ENCODE data around the gene INS. TPM values are rescaled to one million over a fixed set of nuclear protein-coding genes. Genes with fewer than 3 reads are reported as not detected.

INS gene
- total and polyA plus RNA-seq, 2 of the 13 experiments (the other 11 are each of a cell fraction or from before 2014, with no cell fraction given) = not detected

DNA sequence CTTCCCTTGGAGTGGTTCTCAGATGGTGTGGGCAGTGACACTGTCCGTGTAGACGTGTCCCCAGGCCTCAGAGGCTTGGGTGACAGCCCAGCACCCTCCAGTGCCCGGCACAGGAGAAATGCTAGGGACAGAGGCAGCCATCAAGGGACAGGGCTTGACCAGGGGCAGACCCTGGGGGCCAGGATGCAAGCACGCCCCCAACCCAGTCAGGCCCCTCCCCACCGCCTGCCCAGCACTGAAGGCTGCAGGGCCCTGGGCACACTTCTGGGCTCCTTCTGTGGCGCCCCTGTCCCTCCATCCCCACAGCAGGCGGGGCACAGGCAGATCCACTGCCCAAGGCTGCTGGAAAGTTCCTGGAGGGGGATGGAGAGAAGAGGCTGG, 32.9 kb downstream of the INS start (continued):
- no peak for TF ChIP-seq MTF1 (CRISPR knock-in tag; IDR thresholded peaks at IDR 0.05)
- peak; percentile 37; the same call in 1 of the 2 replicates for TF ChIP-seq IRF2 (CRISPR knock-in tag; IDR thresholded peaks at IDR 0.05)

DNA sequence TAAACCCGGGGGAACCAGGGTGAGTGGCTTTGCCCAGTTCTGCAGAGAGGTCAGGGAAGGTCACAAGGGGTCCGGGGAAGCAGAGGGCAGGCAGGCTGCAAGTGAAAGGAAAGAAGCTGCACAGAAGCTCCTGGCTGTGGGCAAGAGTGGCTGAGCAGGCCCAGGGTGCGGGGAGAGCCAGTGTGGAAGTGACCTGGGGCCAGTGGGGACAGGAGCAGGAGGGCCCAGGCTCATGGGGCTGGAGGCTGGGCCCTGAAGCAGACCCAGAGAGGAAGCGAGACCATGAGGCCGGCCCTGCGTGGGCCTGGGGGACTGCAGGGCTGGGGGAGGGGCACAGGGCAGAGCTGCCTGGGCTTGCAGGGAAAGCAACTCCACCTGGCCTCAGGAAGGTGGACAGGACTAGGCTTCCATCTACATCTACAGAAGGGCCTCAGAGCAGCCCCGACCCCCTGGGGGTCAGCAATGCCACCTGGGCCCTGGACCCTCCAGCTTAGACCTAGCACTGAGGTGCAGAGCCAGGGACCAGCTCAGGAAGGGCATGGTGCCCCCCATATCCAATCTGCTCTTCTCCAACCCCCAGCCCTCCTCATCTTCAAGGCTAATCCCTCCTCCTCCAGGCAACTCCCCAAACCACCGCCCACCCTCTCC, 33.4 kb downstream of the INS start:
- H3K4me3 ChIP-seq (replicated peaks in 1 of 3; ENCODE audit: insufficient read depth in 1 of 3, low read depth in 2 of 3, low read length in 3 of 3) = no peak overlapping the region
- peaks cover 9 to 16% of the 10 kb centered on the region in 2 experiments; a peak in 4 of 5 replicates for H3K36me3 ChIP-seq (replicated peaks in 1 of 2; ENCODE audit: control insufficient read depth in 1 of 2, insufficient read depth in 2 of 2, low read length in 2 of 2)
- intact Hi-C loops (cut with micrococcal nuclease; ENCODE audit: unreplicated experiment) (no loop called here), in situ Hi-C loops (cut with HindIII; ENCODE audit: extremely low pct_ligation_motif_present, low pct_unique_long_range_greater_than_20kb) (no loop called here)
- 6% methylated on average over 3 of the region's 8 CpGs for WGBS (ENCODE audit: low lambda C conversion rate)
- CTCF ChIA-PET (ENCODE audit: low intra/inter-chr PET ratio, low total read pairs) = no interaction called here
- peaks cover 20% of the 10 kb centered on the region; the same call in 1 of the 2 replicates for H4K20me1 ChIP-seq (ENCODE audit: insufficient read depth, low read length)
- no peak overlapping the region for H2AFZ ChIP-seq (ENCODE audit: low read length)
- ATAC-seq = peak; percentile 39
- no peak overlapping the region for H3K9ac ChIP-seq (ENCODE audit: insufficient read depth, low read depth, low read length)
- no peak overlapping the region for H3K4me2 ChIP-seq (ENCODE audit: low read depth, low read length)
- H3K79me2 ChIP-seq (ENCODE audit: insufficient read depth, low read length) = no peaks in the 10 kb centered on the region
- H3K4me1 ChIP-seq (ENCODE audit: insufficient read depth, low read length) = peaks cover 18% of the 10 kb centered on the region
- H3K27ac ChIP-seq (ENCODE audit: extremely low read length, insufficient read depth, low read length) = peak overlapping the region; percentile 44
- POLR2A ChIA-PET = interaction anchor here (1.3 kb wide), 1 partner anchor 30 kb away, joined by 3 read pairs; no protein-coding TSS in a partner anchor
- H3K27me3 ChIP-seq (ENCODE audit: control insufficient read depth in 1 of 2, insufficient read depth in 2 of 2, low read length in 2 of 2) = no peaks in the 10 kb centered on the region
- TF ChIP-seq SOX6 (IDR thresholded peaks at IDR 0.05) (no peak), SOX6 (CRISPR knock-in tag; IDR thresholded peaks at IDR 0.05) (0 out of 2 replicates have a peak, but pooled peaks have one; percentile 5), ZNF564 (CRISPR knock-in tag; IDR thresholded peaks at IDR 0.05) (0 out of 2 replicates have a peak, but pooled peaks have one; percentile 50), ZNF746 (CRISPR knock-in tag; IDR thresholded peaks at IDR 0.05) (no peak), HNRNPLL (IDR thresholded peaks at IDR 0.05; ENCODE audit: low read depth, low read length, poor library complexity, severe bottlenecking) (peak; percentile 3), ATM (IDR thresholded peaks at IDR 0.05; ENCODE audit: borderline replicate concordance) (no peak), HES4 (CRISPR knock-in tag; IDR thresholded peaks at IDR 0.05; ENCODE audit: borderline replicate concordance) (peak; percentile 50; the same call in 1 of the 2 replicates), SP5 (CRISPR knock-in tag; IDR thresholded peaks at IDR 0.05; ENCODE audit: borderline replicate concordance, low read depth) (no peak)
- TF ChIP-seq, protein P1, sequence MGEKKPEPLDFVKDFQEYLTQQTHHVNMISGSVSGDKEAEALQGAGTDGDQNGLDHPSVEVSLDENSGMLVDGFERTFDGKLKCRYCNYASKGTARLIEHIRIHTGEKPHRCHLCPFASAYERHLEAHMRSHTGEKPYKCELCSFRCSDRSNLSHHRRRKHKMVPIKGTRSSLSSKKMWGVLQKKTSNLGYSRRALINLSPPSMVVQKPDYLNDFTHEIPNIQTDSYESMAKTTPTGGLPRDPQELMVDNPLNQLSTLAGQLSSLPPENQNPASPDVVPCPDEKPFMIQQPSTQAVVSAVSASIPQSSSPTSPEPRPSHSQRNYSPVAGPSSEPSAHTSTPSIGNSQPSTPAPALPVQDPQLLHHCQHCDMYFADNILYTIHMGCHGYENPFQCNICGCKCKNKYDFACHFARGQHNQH (CRISPR knock-in tag; IDR thresholded peaks at IDR 0.05) = 0 out of 2 replicates have a peak, but pooled peaks have one; percentile 11
- TF ChIP-seq, protein P2, sequence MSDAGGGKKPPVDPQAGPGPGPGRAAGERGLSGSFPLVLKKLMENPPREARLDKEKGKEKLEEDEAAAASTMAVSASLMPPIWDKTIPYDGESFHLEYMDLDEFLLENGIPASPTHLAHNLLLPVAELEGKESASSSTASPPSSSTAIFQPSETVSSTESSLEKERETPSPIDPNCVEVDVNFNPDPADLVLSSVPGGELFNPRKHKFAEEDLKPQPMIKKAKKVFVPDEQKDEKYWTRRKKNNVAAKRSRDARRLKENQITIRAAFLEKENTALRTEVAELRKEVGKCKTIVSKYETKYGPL (CRISPR knock-in tag; IDR thresholded peaks at IDR 0.05) = no peak
- TF ChIP-seq, protein P3, sequence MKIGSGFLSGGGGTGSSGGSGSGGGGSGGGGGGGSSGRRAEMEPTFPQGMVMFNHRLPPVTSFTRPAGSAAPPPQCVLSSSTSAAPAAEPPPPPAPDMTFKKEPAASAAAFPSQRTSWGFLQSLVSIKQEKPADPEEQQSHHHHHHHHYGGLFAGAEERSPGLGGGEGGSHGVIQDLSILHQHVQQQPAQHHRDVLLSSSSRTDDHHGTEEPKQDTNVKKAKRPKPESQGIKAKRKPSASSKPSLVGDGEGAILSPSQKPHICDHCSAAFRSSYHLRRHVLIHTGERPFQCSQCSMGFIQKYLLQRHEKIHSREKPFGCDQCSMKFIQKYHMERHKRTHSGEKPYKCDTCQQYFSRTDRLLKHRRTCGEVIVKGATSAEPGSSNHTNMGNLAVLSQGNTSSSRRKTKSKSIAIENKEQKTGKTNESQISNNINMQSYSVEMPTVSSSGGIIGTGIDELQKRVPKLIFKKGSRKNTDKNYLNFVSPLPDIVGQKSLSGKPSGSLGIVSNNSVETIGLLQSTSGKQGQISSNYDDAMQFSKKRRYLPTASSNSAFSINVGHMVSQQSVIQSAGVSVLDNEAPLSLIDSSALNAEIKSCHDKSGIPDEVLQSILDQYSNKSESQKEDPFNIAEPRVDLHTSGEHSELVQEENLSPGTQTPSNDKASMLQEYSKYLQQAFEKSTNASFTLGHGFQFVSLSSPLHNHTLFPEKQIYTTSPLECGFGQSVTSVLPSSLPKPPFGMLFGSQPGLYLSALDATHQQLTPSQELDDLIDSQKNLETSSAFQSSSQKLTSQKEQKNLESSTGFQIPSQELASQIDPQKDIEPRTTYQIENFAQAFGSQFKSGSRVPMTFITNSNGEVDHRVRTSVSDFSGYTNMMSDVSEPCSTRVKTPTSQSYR (CRISPR knock-in tag; IDR thresholded peaks at IDR 0.05; ENCODE audit: borderline replicate concordance) = peak; percentile 57; the same call in 1 of the 2 replicates
- no peaks in the 10 kb centered on the region for H3K9me3 ChIP-seq (ENCODE audit: low read length)
- no peak for DNase-seq (ENCODE audit: low spot score)
- no TSS peak for BruUV-seq (replicated peaks)
- FAIRE-seq = no peak

Data from HepG2 (cell line).